WI38 (cell line): Measurements from ENCODE around the gene PTPN20.

ENCODE experiments used
- H3K4me3 ChIP-seq: 2 replicates; pipeline ENCODE4 v1.5.1; 2011; ENCODE audit warnings: low read depth, mild to moderate bottlenecking, control low read depth, low read length
- TF ChIP-seq, protein P1 (sequence below): IDR thresholded peaks from 2 replicates; pipeline ENCODE4 v1.5.1; 2012; ENCODE audit warnings: low read depth, mild to moderate bottlenecking, control low read depth, low read length

PTPN20 gene

DNA sequence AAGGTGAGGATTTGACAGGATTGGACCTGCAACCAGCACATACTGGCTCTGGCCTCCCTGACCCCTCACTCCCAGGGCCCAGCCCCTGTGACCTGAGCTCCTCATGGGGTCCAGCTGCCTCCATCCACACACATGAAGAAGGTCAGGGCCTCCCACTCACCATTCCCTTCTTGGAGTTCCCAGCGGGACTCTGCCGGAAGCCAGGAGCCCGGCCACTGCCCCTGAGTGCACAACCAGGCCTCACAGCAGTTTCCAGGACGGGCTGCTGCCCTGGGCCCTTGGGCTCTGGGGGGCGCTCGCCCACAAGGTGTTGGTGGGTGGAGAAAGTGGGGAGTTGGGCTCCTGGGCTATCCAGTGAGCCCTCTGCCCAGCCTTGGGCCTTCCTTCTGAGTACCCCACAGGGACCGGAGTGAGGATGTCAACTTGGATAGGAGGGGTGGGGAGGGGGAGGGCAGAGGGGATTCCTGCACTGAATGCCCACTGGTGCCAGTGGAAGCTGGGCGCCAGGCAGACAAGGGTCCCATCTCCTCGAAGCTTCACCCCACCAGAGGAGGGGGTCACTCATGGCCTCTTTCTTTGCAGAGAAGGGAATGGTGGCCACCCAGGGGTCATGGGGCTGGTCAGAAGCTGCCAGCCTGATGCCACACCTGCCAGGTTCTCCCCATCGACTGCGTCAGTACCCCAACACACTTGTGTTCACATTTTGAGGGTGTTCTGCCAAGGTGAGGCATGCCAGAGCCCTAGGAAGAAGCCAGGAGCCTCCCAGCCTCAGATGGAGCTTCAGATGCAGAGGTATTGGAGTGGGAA lies 115.3 kb downstream of the PTPN20 start:
- H3K4me3 ChIP-seq, result no peak overlapping the region
- TF ChIP-seq, protein P1, sequence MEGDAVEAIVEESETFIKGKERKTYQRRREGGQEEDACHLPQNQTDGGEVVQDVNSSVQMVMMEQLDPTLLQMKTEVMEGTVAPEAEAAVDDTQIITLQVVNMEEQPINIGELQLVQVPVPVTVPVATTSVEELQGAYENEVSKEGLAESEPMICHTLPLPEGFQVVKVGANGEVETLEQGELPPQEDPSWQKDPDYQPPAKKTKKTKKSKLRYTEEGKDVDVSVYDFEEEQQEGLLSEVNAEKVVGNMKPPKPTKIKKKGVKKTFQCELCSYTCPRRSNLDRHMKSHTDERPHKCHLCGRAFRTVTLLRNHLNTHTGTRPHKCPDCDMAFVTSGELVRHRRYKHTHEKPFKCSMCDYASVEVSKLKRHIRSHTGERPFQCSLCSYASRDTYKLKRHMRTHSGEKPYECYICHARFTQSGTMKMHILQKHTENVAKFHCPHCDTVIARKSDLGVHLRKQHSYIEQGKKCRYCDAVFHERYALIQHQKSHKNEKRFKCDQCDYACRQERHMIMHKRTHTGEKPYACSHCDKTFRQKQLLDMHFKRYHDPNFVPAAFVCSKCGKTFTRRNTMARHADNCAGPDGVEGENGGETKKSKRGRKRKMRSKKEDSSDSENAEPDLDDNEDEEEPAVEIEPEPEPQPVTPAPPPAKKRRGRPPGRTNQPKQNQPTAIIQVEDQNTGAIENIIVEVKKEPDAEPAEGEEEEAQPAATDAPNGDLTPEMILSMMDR, result no peak

DNA sequence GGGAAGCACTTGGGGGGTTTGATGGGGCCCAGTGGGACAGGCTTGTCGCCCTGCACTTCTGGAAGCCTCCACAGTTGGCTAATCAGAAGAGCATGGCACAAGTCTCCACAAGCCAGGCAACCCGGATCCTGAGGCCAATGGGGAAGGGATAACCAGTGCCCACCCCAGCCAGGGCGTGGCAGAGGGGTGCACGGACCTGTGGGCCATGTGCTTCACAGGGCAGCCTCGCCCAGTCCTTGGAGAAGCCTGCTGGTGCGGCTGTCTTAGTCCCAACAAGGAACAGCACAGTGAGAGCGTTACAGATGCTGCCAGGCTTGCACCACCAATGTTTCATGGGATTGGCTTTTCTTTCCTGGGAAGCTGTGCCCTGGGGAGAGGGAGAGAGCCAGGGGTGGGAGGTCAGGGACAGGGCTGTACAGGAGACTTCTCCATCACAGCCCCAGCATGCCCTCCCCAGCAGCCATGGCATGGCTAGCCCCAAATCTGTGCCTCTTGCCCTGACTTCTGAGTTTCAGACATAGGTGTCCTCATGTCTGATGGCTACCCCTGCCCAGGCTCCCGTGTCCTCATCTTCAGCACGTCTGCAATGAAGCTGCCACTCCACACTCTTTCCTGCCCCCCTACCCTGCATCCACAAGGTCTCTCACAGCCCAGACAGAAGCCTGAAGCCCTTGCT lies 116.0 kb downstream of the PTPN20 start:
- no peak overlapping the region for H3K4me3 ChIP-seq
- TF ChIP-seq, protein P1, result no peak

DNA sequence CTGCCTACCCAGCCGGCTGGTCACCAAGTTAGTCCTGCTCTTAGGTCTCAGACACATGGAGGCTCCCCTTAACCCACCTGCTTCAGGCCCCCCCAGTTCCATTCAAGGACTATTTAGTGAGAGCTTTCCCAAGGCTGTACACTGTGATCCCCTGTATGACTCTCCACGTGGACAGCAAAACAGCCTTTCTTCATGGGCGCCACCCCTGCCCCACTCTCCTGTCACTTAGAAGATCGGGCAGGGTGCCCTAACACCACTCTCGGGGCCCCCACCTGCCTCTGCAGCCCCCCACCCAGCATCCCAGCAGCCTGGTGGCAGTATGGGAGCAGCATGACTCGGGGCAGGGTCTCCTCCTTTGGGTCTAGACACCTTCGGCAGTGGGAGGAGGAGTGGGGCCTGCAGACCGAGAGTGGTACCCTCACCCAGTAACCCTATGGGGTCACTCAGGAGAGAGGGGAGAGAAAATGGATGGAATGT lies 116.6 kb downstream of the PTPN20 start:
- TF ChIP-seq, protein P1, result no peak

DNA sequence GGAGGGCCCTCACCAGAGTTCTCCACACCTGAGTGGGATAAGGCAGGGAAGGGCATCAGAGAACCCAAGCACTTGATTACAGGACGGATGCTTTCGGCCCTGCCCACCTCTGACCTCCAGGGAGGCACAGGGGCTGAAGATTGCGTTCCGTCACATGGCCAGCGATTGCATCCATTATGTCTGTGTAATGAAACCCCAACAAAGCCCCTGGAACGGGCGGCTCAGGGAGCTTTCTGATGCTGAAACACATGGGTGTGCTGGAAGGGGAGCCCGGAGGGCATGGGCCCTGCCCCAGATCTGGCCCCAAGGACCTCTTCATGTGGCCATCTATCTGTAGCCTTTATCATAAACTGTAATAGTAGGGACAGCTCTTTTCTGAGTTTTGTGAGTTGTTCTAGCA lies 117.2 kb downstream of the PTPN20 start:
- TF ChIP-seq, protein P1, result no peak

More for the DNA sequence above, 116.6 kb downstream of the PTPN20 start:
- no peak overlapping the region for H3K4me3 ChIP-seq

DNA sequence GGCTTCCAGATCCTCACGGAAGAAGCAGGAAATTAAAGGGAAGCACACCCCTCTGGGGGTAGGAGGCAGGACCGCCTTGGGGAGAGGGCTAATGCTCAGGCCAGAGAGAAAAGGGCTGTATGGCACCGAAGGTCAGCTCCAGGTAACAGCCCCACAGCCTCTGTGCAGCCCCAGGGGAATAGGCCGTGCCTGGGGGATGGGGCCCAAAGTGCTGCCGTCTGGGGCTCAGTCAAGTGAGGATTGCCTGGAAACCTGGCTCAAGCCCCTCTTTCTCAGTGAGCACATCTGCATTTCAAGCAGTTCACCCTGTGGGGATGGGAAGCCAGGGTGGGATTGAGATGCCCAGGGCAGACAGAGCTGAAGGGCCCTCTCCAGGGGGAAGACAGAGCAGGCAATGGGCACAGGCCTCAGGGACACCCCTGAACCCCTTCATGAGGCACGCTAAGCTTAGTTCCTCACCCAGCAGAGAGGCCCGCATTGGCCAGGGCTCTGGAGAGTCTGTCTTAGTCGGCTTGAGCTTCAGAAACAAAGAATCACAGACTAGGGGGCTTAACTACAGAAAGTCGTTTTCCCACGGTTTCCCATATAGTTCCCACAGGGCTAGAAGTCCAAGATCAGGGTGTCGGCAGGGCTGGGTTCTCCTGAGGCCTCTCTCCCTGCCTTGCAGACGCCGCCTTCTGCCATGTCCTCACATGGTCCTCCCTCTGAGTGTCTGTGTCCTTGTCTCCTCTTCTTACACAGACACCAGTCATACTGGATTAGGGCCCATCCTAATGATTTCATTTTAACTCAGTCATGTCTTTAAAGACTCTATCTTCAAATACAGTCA lies 118.2 kb downstream of the PTPN20 start:
- no peak overlapping the region for H3K4me3 ChIP-seq
- TF ChIP-seq, protein P1, result no peak

More for the DNA sequence above, 117.2 kb downstream of the PTPN20 start:
- H3K4me3 ChIP-seq, result no peak overlapping the region

DNA sequence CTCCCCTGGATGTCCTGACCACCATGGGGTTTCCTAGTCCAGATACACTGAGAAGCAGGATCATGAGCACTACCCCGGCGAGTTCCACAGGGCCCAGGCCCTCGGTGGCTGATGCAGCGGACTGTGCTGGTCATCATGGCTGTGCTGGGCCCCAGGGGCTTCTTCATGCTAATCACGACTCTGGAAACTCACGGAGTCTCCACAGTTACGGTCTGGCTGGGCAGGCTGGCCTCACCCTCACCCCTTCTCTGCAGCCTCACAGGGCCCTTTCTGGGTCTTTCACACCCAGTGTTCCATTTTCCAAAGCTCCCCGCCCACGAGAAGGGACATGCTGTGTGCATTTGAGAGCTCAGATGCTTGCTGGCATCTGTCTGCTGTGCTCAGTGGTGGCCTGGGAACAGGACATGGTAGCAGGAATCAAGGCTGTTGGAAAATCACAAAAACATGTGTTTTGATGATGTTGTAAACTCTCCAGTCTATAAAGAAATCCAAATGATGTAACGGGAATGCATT lies 119.0 kb downstream of the PTPN20 start:
- TF ChIP-seq, protein P1, result no peak
- H3K4me3 ChIP-seq, result no peak overlapping the region
